Measurements from ENCODE around the gene ATP13A4. TPM values are rescaled to one million over a fixed set of nuclear protein-coding genes. Genes with fewer than 3 reads are reported as not detected.

Gene ATP13A4
- total RNA-seq, 4 donors from 2014 or later = under 0.01 to 0.63 (median 0.28) TPM

DNA sequence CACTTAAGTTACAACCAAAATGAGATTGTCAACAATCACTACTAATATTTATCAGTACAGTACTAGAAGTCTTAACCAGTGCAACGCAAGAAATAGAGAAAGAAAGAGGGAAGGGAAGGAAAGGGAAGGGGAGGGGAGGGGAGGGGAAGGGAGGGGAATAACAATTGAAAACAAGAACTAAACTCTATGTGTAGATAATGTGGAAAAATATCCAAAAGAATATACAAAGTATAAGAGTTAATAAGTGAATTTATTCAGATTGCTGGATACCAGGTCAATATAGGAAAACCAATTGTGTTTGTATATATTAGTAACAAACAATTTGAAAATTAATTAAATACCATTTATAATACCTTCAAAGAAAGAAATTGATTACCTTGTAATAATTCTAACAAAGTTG lies 186.8 kb downstream of the ATP13A4 start:
- no peaks in the 10 kb centered on the region for H3K9me3 ChIP-seq
- no peaks in the 10 kb centered on the region for H3K27me3 ChIP-seq
- H3K4me1 ChIP-seq = no peaks in the 10 kb centered on the region
- DNase-seq (ENCODE audit: extremely low spot score) = no peak
- intact Hi-C loops (cut with DNase I) = no loop called here
- H3K36me3 ChIP-seq = no peaks in the 10 kb centered on the region
- 71% methylated on average over 1 of the region's 1 CpG for WGBS
- no peak for TF ChIP-seq EP300 (IDR thresholded peaks at IDR 0.05)
- no peak for TF ChIP-seq POLR2A (IDR thresholded peaks at IDR 0.05; ENCODE audit: low read depth)
- TF ChIP-seq, protein P1, sequence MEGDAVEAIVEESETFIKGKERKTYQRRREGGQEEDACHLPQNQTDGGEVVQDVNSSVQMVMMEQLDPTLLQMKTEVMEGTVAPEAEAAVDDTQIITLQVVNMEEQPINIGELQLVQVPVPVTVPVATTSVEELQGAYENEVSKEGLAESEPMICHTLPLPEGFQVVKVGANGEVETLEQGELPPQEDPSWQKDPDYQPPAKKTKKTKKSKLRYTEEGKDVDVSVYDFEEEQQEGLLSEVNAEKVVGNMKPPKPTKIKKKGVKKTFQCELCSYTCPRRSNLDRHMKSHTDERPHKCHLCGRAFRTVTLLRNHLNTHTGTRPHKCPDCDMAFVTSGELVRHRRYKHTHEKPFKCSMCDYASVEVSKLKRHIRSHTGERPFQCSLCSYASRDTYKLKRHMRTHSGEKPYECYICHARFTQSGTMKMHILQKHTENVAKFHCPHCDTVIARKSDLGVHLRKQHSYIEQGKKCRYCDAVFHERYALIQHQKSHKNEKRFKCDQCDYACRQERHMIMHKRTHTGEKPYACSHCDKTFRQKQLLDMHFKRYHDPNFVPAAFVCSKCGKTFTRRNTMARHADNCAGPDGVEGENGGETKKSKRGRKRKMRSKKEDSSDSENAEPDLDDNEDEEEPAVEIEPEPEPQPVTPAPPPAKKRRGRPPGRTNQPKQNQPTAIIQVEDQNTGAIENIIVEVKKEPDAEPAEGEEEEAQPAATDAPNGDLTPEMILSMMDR (IDR thresholded peaks at IDR 0.05) = no peak
- TF ChIP-seq POLR2AphosphoS5 (IDR thresholded peaks at IDR 0.05) = no peak
- no peak overlapping the region for H3K4me3 ChIP-seq
- no peak overlapping the region for H3K27ac ChIP-seq (replicated peaks in 1 of 4)

DNA sequence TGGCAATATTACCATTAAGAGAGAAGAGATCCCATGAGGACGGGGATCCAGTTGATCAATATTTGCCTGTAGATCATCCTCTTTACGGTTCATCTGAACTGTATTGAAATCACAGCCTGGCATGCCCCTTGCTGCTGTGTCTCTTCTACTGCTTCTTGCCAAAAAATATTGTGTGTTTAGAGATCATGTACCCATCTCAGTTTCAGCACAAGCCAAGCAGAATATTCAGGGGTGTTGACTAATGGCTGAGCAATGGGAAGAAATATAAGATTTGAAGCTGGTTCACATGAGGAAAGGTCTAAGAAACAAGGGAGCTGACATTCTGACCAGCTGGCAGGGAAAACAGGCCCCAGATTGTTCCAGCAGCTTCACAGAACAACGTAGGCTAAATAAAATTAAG lies 197.4 kb downstream of the ATP13A4 start:
- no peaks in the 10 kb centered on the region for H3K27me3 ChIP-seq
- no peak overlapping the region for H3K4me3 ChIP-seq
- TF ChIP-seq EP300 (IDR thresholded peaks at IDR 0.05) (no peak), POLR2AphosphoS5 (IDR thresholded peaks at IDR 0.05) (no peak), POLR2A (IDR thresholded peaks at IDR 0.05; ENCODE audit: low read depth) (no peak)
- TF ChIP-seq, protein P1 (IDR thresholded peaks at IDR 0.05) = no peak
- 77% methylated on average over 3 of the region's 3 CpGs for WGBS
- no peaks in the 10 kb centered on the region for H3K9me3 ChIP-seq
- DNase-seq (ENCODE audit: extremely low spot score) = no peak
- H3K36me3 ChIP-seq = no peaks in the 10 kb centered on the region
- no peak overlapping the region for H3K27ac ChIP-seq (replicated peaks in 1 of 4)
- H3K4me1 ChIP-seq = no peaks in the 10 kb centered on the region
- intact Hi-C loops (cut with DNase I) = no loop called here

DNA sequence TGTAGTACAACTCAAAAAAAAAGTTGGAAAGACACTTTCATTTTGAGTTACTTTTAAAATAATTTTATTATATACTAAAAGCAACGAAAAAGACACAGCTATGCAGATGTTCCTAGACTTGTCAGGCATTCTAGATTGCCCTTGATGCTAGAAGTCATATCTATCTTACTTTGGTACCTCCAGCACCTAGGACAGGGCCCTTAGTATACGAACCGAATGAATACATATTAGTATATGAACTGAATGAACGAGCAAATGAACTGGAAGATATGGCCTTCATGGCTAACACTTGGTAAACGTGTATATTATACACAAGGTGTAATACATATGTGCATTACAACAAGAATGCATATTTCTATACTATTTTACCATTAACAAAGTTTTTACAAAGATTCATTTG lies 200.3 kb downstream of the ATP13A4 start:
- intact Hi-C loops (cut with DNase I) = no loop called here
- WGBS = 60% methylated on average over 5 of the region's 5 CpGs
- no peak overlapping the region for H3K27ac ChIP-seq (replicated peaks in 1 of 4)

More for the DNA sequence above, 200.3 kb downstream of the ATP13A4 start:
- no peak for DNase-seq (ENCODE audit: extremely low spot score)
- no peaks in the 10 kb centered on the region for H3K27me3 ChIP-seq
- TF ChIP-seq EP300 (IDR thresholded peaks at IDR 0.05) (no peak), POLR2A (IDR thresholded peaks at IDR 0.05; ENCODE audit: low read depth) (no peak), POLR2AphosphoS5 (IDR thresholded peaks at IDR 0.05) (no peak)
- TF ChIP-seq, protein P1 (IDR thresholded peaks at IDR 0.05) = no peak
- H3K9me3 ChIP-seq = no peaks in the 10 kb centered on the region
- H3K4me3 ChIP-seq = no peak overlapping the region
- no peaks in the 10 kb centered on the region for H3K4me1 ChIP-seq
- no peaks in the 10 kb centered on the region for H3K36me3 ChIP-seq

Other genes starting within 250 kb of the ATP13A4 start
- not detected for gene ATP13A5, start 176.1 kb downstream of the ATP13A4 start, total RNA-seq
- gene OPA1, start 38.3 kb upstream of the ATP13A4 start, total RNA-seq = 10 to 100 TPM; 42.2 to 56.1 (median 47.2) TPM